ENCODE results near the gene PTMS.

The PTMS gene

DNA sequence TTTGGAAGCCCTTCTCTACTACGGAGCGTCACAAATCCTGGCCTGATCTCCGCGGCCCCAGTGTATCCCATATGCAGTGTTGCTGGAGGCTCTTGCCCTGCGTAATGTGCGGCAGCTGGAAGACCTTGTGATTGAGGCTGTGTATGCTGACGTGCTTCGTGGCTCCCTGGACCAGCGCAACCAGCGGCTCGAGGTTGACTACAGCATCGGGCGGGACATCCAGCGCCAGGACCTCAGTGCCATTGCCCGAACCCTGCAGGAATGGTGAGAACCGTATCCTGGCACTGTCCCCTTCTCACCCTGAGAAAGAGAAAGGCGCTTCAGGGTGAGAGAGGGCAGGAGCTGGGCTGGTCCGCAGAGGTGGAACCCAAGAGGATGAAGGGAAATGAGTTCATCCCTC lies 37.0 kb upstream of the PTMS start:
- TF ChIP-seq, protein P1, sequence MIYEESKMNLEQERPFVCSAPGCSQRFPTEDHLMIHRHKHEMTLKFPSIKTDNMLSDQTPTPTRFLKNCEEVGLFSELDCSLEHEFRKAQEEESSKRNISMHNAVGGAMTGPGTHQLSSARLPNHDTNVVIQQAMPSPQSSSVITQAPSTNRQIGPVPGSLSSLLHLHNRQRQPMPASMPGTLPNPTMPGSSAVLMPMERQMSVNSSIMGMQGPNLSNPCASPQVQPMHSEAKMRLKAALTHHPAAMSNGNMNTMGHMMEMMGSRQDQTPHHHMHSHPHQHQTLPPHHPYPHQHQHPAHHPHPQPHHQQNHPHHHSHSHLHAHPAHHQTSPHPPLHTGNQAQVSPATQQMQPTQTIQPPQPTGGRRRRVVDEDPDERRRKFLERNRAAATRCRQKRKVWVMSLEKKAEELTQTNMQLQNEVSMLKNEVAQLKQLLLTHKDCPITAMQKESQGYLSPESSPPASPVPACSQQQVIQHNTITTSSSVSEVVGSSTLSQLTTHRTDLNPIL (CRISPR knock-in tag; IDR thresholded peaks at IDR 0.05; ENCODE audit: low read depth), result no peak
- TF ChIP-seq BACH2 (CRISPR knock-in tag; IDR thresholded peaks at IDR 0.05; ENCODE audit: borderline replicate concordance) (no peak), RARB (CRISPR knock-in tag; IDR thresholded peaks at IDR 0.05) (no peak), TCF4 (CRISPR knock-in tag; IDR thresholded peaks at IDR 0.05; ENCODE audit: borderline replicate concordance) (no peak), CSDC2 (CRISPR knock-in tag; IDR thresholded peaks at IDR 0.05) (no peak), ZNF8 (CRISPR knock-in tag; IDR thresholded peaks at IDR 0.05) (no peak), OSR1 (CRISPR knock-in tag; IDR thresholded peaks at IDR 0.05) (no peak), SNAI2 (CRISPR knock-in tag; IDR thresholded peaks at IDR 0.05) (no peak), ESRRG (CRISPR knock-in tag; IDR thresholded peaks at IDR 0.05) (no peak), TOX (CRISPR knock-in tag; IDR thresholded peaks at IDR 0.05; ENCODE audit: borderline replicate concordance) (no peak), ZC3H10 (CRISPR knock-in tag; IDR thresholded peaks at IDR 0.05) (no peak), ZFP3 (CRISPR knock-in tag; IDR thresholded peaks at IDR 0.05) (no peak)
- TF ChIP-seq, protein P2, sequence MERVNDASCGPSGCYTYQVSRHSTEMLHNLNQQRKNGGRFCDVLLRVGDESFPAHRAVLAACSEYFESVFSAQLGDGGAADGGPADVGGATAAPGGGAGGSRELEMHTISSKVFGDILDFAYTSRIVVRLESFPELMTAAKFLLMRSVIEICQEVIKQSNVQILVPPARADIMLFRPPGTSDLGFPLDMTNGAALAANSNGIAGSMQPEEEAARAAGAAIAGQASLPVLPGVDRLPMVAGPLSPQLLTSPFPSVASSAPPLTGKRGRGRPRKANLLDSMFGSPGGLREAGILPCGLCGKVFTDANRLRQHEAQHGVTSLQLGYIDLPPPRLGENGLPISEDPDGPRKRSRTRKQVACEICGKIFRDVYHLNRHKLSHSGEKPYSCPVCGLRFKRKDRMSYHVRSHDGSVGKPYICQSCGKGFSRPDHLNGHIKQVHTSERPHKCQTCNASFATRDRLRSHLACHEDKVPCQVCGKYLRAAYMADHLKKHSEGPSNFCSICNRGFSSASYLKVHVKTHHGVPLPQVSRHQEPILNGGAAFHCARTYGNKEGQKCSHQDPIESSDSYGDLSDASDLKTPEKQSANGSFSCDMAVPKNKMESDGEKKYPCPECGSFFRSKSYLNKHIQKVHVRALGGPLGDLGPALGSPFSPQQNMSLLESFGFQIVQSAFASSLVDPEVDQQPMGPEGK (CRISPR knock-in tag; IDR thresholded peaks at IDR 0.05; ENCODE audit: borderline replicate concordance), result no peak
- TF ChIP-seq, protein P3, sequence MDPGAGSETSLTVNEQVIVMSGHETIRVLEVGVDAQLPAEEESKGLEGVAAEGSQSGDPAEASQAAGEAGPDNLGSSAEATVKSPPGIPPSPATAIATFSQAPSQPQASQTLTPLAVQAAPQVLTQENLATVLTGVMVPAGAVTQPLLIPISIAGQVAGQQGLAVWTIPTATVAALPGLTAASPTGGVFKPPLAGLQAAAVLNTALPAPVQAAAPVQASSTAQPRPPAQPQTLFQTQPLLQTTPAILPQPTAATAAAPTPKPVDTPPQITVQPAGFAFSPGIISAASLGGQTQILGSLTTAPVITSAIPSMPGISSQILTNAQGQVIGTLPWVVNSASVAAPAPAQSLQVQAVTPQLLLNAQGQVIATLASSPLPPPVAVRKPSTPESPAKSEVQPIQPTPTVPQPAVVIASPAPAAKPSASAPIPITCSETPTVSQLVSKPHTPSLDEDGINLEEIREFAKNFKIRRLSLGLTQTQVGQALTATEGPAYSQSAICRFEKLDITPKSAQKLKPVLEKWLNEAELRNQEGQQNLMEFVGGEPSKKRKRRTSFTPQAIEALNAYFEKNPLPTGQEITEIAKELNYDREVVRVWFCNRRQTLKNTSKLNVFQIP (CRISPR knock-in tag; IDR thresholded peaks at IDR 0.05; ENCODE audit: borderline replicate concordance, low read depth), result no peak
- ATAC-seq, result no peak

DNA sequence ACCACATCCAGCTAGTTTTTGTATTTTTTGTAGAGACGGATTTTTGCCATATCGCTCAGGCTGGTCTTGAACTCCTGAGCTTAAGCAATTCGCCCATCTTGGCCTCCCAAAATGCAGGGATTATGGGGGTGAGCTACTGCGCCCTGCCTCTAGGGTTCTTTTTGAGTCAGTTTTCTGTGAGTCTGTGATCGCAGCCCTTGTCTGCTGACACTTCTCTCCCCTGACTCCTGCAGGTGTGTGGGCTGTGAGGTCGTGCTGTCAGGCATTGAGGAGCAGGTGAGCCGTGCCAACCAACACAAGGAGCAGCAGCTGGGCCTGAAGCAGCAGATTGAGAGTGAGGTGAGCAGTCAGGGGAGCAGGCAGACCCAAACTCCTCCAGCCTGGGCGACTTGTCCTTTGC lies 36.0 kb upstream of the PTMS start:
- no peak for TF ChIP-seq ZC3H10 (CRISPR knock-in tag; IDR thresholded peaks at IDR 0.05)
- no peak for TF ChIP-seq GLIS3 (CRISPR knock-in tag; IDR thresholded peaks at IDR 0.05)
- TF ChIP-seq ESRRG (CRISPR knock-in tag; IDR thresholded peaks at IDR 0.05), result no peak
- no peak for TF ChIP-seq ARNTL (CRISPR knock-in tag; IDR thresholded peaks at IDR 0.05; ENCODE audit: borderline replicate concordance, low read depth)
- TF ChIP-seq ZNF565 (CRISPR knock-in tag; conservative IDR thresholded peaks at IDR 0.05; ENCODE audit: low read depth), result no peak
- TF ChIP-seq ZNF8 (CRISPR knock-in tag; IDR thresholded peaks at IDR 0.05), result no peak
- TF ChIP-seq, protein P1 (CRISPR knock-in tag; IDR thresholded peaks at IDR 0.05; ENCODE audit: low read depth), result no peak
- TF ChIP-seq, protein P2 (CRISPR knock-in tag; IDR thresholded peaks at IDR 0.05; ENCODE audit: borderline replicate concordance), result no peak
- no peak for TF ChIP-seq PPARA (CRISPR knock-in tag; IDR thresholded peaks at IDR 0.05; ENCODE audit: borderline replicate concordance)
- TF ChIP-seq TOX (CRISPR knock-in tag; IDR thresholded peaks at IDR 0.05; ENCODE audit: borderline replicate concordance), result no peak
- no peak for TF ChIP-seq ZNF70 (CRISPR knock-in tag; IDR thresholded peaks at IDR 0.05)
- no peak for TF ChIP-seq ISL1 (CRISPR knock-in tag; IDR thresholded peaks at IDR 0.05)
- TF ChIP-seq, protein P4, sequence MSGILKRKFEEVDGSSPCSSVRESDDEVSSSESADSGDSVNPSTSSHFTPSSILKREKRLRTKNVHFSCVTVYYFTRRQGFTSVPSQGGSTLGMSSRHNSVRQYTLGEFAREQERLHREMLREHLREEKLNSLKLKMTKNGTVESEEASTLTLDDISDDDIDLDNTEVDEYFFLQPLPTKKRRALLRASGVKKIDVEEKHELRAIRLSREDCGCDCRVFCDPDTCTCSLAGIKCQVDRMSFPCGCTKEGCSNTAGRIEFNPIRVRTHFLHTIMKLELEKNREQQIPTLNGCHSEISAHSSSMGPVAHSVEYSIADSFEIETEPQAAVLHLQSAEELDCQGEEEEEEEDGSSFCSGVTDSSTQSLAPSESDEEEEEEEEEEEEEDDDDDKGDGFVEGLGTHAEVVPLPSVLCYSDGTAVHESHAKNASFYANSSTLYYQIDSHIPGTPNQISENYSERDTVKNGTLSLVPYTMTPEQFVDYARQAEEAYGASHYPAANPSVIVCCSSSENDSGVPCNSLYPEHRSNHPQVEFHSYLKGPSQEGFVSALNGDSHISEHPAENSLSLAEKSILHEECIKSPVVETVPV (CRISPR knock-in tag; IDR thresholded peaks at IDR 0.05), result no peak
- no peak for TF ChIP-seq TCF4 (CRISPR knock-in tag; IDR thresholded peaks at IDR 0.05; ENCODE audit: borderline replicate concordance)
- no peak for TF ChIP-seq ZFP30 (CRISPR knock-in tag; IDR thresholded peaks at IDR 0.05)
- TF ChIP-seq, protein P5, sequence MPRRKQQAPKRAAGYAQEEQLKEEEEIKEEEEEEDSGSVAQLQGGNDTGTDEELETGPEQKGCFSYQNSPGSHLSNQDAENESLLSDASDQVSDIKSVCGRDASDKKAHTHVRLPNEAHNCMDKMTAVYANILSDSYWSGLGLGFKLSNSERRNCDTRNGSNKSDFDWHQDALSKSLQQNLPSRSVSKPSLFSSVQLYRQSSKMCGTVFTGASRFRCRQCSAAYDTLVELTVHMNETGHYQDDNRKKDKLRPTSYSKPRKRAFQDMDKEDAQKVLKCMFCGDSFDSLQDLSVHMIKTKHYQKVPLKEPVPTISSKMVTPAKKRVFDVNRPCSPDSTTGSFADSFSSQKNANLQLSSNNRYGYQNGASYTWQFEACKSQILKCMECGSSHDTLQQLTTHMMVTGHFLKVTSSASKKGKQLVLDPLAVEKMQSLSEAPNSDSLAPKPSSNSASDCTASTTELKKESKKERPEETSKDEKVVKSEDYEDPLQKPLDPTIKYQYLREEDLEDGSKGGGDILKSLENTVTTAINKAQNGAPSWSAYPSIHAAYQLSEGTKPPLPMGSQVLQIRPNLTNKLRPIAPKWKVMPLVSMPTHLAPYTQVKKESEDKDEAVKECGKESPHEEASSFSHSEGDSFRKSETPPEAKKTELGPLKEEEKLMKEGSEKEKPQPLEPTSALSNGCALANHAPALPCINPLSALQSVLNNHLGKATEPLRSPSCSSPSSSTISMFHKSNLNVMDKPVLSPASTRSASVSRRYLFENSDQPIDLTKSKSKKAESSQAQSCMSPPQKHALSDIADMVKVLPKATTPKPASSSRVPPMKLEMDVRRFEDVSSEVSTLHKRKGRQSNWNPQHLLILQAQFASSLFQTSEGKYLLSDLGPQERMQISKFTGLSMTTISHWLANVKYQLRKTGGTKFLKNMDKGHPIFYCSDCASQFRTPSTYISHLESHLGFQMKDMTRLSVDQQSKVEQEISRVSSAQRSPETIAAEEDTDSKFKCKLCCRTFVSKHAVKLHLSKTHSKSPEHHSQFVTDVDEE (CRISPR knock-in tag; IDR thresholded peaks at IDR 0.05), result no peak
- TF ChIP-seq OSR1 (CRISPR knock-in tag; IDR thresholded peaks at IDR 0.05), result no peak
- TF ChIP-seq RARB (CRISPR knock-in tag; IDR thresholded peaks at IDR 0.05), result no peak
- no peak for TF ChIP-seq BACH2 (CRISPR knock-in tag; IDR thresholded peaks at IDR 0.05; ENCODE audit: borderline replicate concordance)
- TF ChIP-seq CSDC2 (CRISPR knock-in tag; IDR thresholded peaks at IDR 0.05), result no peak
- no peak for ATAC-seq

All from SK-N-SH treated with all-trans-retinoic acid at 6 μM for 48 hours (cell line).